H9 (cell line): ENCODE data around the gene GALNS. TPM values are rescaled to one million over a fixed set of nuclear protein-coding genes. Genes with fewer than 3 reads are reported as not detected.

Source experiments
- DNase-seq: peaks from one replicate; pipeline ENCODE4 v3.0.0-alpha.2; 2017
- H2AFZ ChIP-seq: one replicate; pipeline ENCODE4 v1.6.1; 2013; ENCODE audit warnings: mild to moderate bottlenecking, low read length, control low read depth, moderate library complexity
- H2AK5ac ChIP-seq: 2 replicates; pipeline ENCODE4 v1.6.1; 2013; ENCODE audit warnings: low read length, control low read depth, mixed read lengths; ENCODE audit not compliant: insufficient read length
- H2BK120ac ChIP-seq: one replicate; pipeline ENCODE4 v1.6.1; 2013; ENCODE audit warnings: low read depth, mild to moderate bottlenecking, low read length, control low read depth, inconsistent platforms; ENCODE audit not compliant: poor library complexity, severe bottlenecking
- H2BK12ac ChIP-seq: 2 replicates; pipeline ENCODE4 v1.6.1; 2013; ENCODE audit warnings: low read length, control low read depth, mixed read lengths, low read depth; ENCODE audit not compliant: insufficient read length
- H2BK15ac ChIP-seq: 2 replicates; pipeline ENCODE4 v1.6.1; 2013; ENCODE audit warnings: low read depth, low read length, control low read depth
- H2BK20ac ChIP-seq: one replicate; pipeline ENCODE4 v1.6.1; 2013; ENCODE audit warnings: low read depth, mild to moderate bottlenecking, low read length, control low read depth, inconsistent platforms; ENCODE audit not compliant: poor library complexity, severe bottlenecking
- H2BK5ac ChIP-seq: 2 replicates; pipeline ENCODE4 v1.6.1; 2013; ENCODE audit warnings: low read length, control low read depth, mixed read lengths; ENCODE audit not compliant: insufficient read length
- H3K14ac ChIP-seq: 2 replicates; pipeline ENCODE4 v1.6.1; 2013; ENCODE audit warnings: low read length, control low read depth; ENCODE audit not compliant: insufficient read depth
- H3K18ac ChIP-seq: 2 replicates; pipeline ENCODE4 v1.6.1; 2013; ENCODE audit warnings: low read depth, mild to moderate bottlenecking, mixed read lengths, low read length, control low read depth; ENCODE audit not compliant: insufficient read length
- H3K23ac ChIP-seq: 2 replicates; pipeline ENCODE4 v1.6.1; 2013; ENCODE audit warnings: low read length, control low read depth, mixed read lengths, low read depth; ENCODE audit not compliant: insufficient read length
- H3K23me2 ChIP-seq: 2 replicates; pipeline ENCODE4 v1.6.1; 2013; ENCODE audit warnings: low read depth, mild to moderate bottlenecking, mixed read lengths, low read length, control low read depth; ENCODE audit not compliant: insufficient read length, poor library complexity, severe bottlenecking
- H3K27ac ChIP-seq: 2 replicates; pipeline ENCODE4 v1.5.1; 2013; ENCODE audit warnings: low read length, control low read depth, mixed read lengths, low read depth; ENCODE audit not compliant: insufficient read length
- H3K27me3 ChIP-seq: 2 replicates; pipeline ENCODE4 v1.6.1; 2013; ENCODE audit warnings: low read length, control low read depth, inconsistent platforms; ENCODE audit not compliant: insufficient read depth
- H3K4ac ChIP-seq: 2 replicates; pipeline ENCODE4 v1.6.1; 2013; ENCODE audit warnings: low read depth, mild to moderate bottlenecking, control low read depth, inconsistent platforms, low read length, moderate library complexity
- H3K4me1 ChIP-seq: 2 replicates; pipeline ENCODE4 v1.6.1; 2013; ENCODE audit warnings: low read length, control low read depth, inconsistent platforms; ENCODE audit not compliant: insufficient read depth
- H3K4me2 ChIP-seq: 2 replicates; pipeline ENCODE4 v1.6.1; 2013; ENCODE audit warnings: low read length, control low read depth, mixed read lengths; ENCODE audit not compliant: insufficient read length, insufficient read depth
- H3K56ac ChIP-seq: 2 replicates; pipeline ENCODE4 v1.6.1; 2013; ENCODE audit warnings: low read depth, mild to moderate bottlenecking, mixed read lengths, low read length, control low read depth; ENCODE audit not compliant: insufficient read length
- H3K79me1 ChIP-seq: 2 replicates; pipeline ENCODE4 v1.6.1; 2013; ENCODE audit warnings: low read depth, mild to moderate bottlenecking, moderate library complexity, low read length, control low read depth, inconsistent platforms; ENCODE audit not compliant: insufficient read depth, poor library complexity, severe bottlenecking
- H3K79me2 ChIP-seq: 2 replicates; pipeline ENCODE4 v1.6.1; 2013; ENCODE audit warnings: low read length, control low read depth, inconsistent platforms; ENCODE audit not compliant: insufficient read depth
- H3K9ac ChIP-seq: 2 replicates; pipeline ENCODE4 v1.6.1; 2013; ENCODE audit warnings: low read length, control low read depth, mixed read lengths; ENCODE audit not compliant: insufficient read length; ENCODE audit errors: extremely low read depth
- H3K9me3 ChIP-seq: one replicate; pipeline ENCODE4 v1.6.1; 2013; ENCODE audit warnings: low read depth, low read length, inconsistent platforms; ENCODE audit not compliant: control insufficient read depth
- H3T11ph ChIP-seq: one replicate; pipeline ENCODE4 v1.6.1; 2013; ENCODE audit warnings: mild to moderate bottlenecking, low read length, control low read depth, inconsistent platforms
- H4K20me1 ChIP-seq: one replicate; pipeline ENCODE4 v1.6.1; 2013; ENCODE audit not compliant: control insufficient read depth, insufficient read length, insufficient read depth
- H4K5ac ChIP-seq: 2 replicates; pipeline ENCODE4 v1.6.1; 2013; ENCODE audit warnings: low read depth, mild to moderate bottlenecking, mixed read lengths, low read length, control low read depth; ENCODE audit not compliant: insufficient read length
- H4K8ac ChIP-seq: replicated peaks from 2 replicates; pipeline ENCODE4 v1.6.1; 2013; ENCODE audit warnings: low read length, control low read depth, mixed read lengths, low read depth; ENCODE audit not compliant: insufficient read length
- H4K91ac ChIP-seq: 2 replicates; pipeline ENCODE4 v1.6.1; 2013; ENCODE audit warnings: low read depth, mild to moderate bottlenecking, moderate library complexity, mixed read lengths, low read length, control low read depth; ENCODE audit not compliant: insufficient read length
- H3K27ac Mint-ChIP-seq, 3 experiments: 2 replicates in 2 of 3; 3 replicates in 1 of 3; pipeline ENCODE4 v1.8.0; 2020 to 2021; ENCODE audit warnings: mixed read lengths in 3 of 3, mild to moderate bottlenecking in 1 of 3, moderate library complexity in 1 of 3
- H3K27me3 Mint-ChIP-seq: 2 replicates; pipeline ENCODE4 v1.8.0; 2021; ENCODE audit warnings: low read depth, mild to moderate bottlenecking, moderate library complexity, mixed read lengths
- H3K36me3 Mint-ChIP-seq, 3 experiments: 2 replicates in 2 of 3; 3 replicates in 1 of 3; pipeline ENCODE4 v1.8.0; 2020 to 2021; ENCODE audit warnings: low read depth in 3 of 3, mixed read lengths in 3 of 3; ENCODE audit not compliant: insufficient read depth in 1 of 3
- H3K4me1 Mint-ChIP-seq, 2 experiments: 2 replicates each; pipeline ENCODE4 v1.8.0; 2020; ENCODE audit warnings: mixed read lengths in 2 of 2
- H3K4me3 Mint-ChIP-seq, 2 experiments: 2 replicates in 1 of 2; 3 replicates in 1 of 2; pipeline ENCODE4 v1.8.0; 2020 to 2021; ENCODE audit warnings: mild to moderate bottlenecking in 2 of 2, mixed read lengths in 2 of 2, moderate library complexity in 1 of 2
- H3K9me3 Mint-ChIP-seq, 2 experiments: 2 replicates in 1 of 2; 3 replicates in 1 of 2; pipeline ENCODE4 v1.8.0; 2020; ENCODE audit warnings: mild to moderate bottlenecking in 2 of 2, mixed read lengths in 2 of 2, moderate library complexity in 1 of 2
- CTCF ChIP-seq: fragments of 200-600 bp; sonication (generic); conservative IDR thresholded peaks from 3 replicates; pipeline ENCODE4 v1.8.0; 2021; ENCODE audit warnings: antibody characterized with exemption, mild to moderate bottlenecking
- WGBS: extraction: QIAGEN DNeasy Blood & Tissue Kit; methylation state at CpG from one replicate; pipeline ENCODE4 v1.1.7; 2013; ENCODE audit warnings: missing lambda C conversion rate, low lambda C conversion rate, mixed read lengths; ENCODE audit not compliant: insufficient read length; ENCODE audit errors: extremely low coverage; 5-methylcytosine and 5-hydroxymethylcytosine counted together
- total RNA-seq: library from RNA; stranded (reverse); gene quantifications from 2 replicates; pipeline ENCODE4 v1.2.1, GENCODE V29; 2021

The GALNS gene
- total RNA-seq, 1 experiment from 2014 or later: 20.3 TPM

DNA sequence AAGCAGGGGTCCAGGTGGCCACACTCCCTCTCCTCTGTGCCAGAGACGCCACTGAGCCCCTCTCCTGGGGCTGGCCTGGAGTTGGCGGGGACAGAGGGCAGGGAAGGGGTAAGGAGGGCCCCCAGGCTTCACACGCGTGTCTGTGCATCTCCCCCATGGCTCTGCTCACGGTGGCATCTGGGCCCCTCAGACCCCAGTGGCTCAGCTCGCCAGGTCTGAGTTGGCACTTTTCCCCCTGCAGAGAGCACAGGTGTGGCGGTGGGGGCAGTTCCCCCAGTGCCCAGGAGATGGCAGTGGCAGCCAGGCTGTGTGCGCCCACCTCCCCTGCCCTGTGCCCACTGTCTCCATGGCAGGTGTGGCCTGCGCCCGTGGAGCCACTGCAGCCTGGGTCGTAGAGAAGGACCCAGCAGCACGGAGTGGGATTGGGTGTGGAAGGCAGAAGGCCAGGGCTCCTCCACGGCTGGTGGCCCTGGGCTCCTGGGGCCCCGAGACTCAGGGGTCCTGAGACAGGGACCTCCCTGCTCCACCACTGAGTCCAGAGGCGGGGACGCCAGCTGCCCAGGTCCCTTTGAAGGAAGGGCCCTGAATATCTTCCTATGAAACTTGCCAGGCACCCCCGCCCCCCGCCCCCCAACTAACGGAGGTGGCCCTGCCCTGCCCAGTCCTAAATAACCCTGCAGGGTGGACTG is 40.7 kb downstream of the GALNS start:
- Histone ChIP-seq H2BK20ac (no peak overlapping the region), H2AK5ac (no peak overlapping the region), H3K4me2 (no peak overlapping the region), H4K8ac (no peak overlapping the region), H3K9me3 (no peaks in the 10 kb centered on the region), H3K23me2 (peaks cover 2% of the 10 kb centered on the region), H2AFZ (no peak overlapping the region), H3K14ac (no peak overlapping the region; the same call in 1 of the 2 replicates), H4K5ac (no peak overlapping the region), H3K4me1 (no peaks in the 10 kb centered on the region), H3K79me1 (no peaks in the 10 kb centered on the region), H3K56ac (no peak overlapping the region), H3K9ac (no peak overlapping the region), H3K27ac (no peak overlapping the region), H2BK12ac (no peak overlapping the region), H3K4ac (no peak overlapping the region), H3K23ac (no peak overlapping the region), H2BK15ac (no peak overlapping the region), H2BK5ac (no peak overlapping the region), H3K18ac (no peak overlapping the region), H3K27me3 (no peaks in the 10 kb centered on the region), H4K20me1 (no peaks in the 10 kb centered on the region), H4K91ac (no peak overlapping the region), H3K79me2 (peaks cover under 1% of the 10 kb centered on the region; the same call in 1 of the 2 replicates), H2BK120ac (no peak overlapping the region), H3T11ph (no peak overlapping the region)
- no peak overlapping the region for H3K4me3 Mint-ChIP-seq
- H3K36me3 Mint-ChIP-seq: no peaks in the 10 kb centered on the region
- no peaks in the 10 kb centered on the region; the same call in 1 of the 2 replicates for H3K27me3 Mint-ChIP-seq
- no CpG with 5 or more reads among the region's 19 CpGs for WGBS
- H3K4me1 Mint-ChIP-seq: peaks cover under 1 to 4% of the 10 kb centered on the region in 2 experiments; a peak in 2 of 4 replicates
- peak; percentile 76 for DNase-seq
- TF ChIP-seq CTCF: peak; percentile 86
- no peaks in the 10 kb centered on the region for H3K9me3 Mint-ChIP-seq
- no peak overlapping the region; a peak in 2 of 7 replicates for H3K27ac Mint-ChIP-seq
